ENCODE data around the gene SIGMAR1.
"Not testable (repeated sequence)": the region's sequence is repeated elsewhere in the genome, so short reads cannot be mapped to it uniquely, and the experiment has no call there.

Gene SIGMAR1

DNA sequence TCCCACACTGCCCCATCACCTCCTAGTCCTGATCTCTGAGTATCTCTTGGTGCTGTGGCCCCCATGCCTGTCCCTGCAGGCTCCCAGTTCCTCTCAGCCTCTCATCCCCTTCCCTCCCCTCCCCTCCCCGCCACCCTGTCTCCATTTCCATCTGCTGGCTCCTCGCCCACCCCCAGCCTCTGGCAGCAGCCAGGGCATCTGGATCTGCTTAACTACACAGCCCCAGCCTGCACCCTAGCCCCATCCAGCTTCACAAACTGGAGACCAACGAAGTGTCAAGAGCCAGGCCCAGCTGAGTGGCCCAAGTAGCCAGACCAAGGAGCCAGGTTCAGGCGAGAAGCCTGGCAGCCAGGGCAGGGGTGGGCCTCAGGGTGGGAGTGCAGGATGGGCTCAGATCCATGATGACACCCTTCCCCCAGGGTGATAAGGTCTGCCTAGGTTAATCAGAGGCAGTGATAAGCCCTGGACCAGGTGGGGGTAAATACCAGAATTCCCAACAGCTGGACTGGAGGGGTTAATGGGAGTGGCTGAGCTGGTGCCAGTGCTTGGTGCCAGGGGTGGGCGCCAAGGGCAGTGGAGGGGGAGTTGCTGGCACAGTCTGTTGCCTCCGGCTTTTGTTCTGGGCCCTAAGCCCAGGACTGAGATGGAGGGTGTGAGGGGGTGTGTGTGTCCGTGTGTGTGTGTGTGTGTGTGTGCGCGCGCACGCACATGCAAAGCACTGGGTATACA, 16.9 kb upstream of the SIGMAR1 start:
- no peak for DNase-seq

DNA sequence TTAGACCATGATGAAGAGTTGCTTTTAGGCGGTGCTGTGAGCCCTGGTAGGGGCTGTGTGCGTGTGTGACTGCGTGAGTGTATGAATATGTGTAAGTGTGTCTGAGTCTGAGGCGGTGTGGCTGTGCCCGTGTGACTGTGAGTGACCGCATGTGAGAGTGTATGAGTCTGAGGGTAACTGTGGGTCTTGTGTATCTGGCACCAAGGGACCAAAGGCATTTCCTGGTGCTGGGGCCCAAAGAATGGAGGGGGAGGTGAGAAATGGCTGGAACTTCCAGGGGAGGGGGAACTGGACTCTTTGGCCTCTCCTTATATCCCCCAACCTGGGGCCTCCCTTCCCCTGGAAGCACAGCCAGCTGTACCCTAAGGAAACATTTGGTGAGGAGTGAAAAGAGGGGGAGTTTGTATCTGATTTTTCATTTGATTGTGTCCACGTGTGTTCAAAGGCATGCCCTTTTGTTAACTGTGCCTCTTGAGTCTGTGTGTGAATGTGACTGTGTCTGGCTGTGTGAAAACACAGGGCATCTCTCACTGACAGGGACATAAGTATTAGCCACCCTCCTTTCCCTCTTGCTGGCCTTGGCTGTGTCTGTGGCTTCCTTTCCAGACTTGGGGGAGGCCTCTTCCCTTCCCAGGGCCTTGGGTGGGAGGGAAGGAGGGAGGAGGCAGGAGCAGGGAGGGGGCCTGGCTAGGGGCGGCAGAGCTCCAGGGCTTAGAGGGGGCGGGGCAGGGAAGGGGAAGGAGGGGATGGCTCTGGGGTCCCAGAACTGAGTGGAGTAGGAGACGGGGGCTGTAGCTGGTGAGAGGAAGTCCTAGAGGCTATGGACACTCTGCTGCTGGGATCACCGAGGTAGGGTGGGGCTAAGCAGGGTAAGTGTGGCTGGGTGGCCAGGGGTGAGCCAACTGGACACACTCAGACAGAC, 15.8 kb upstream of the SIGMAR1 start:
- DNase-seq, result no peak

DNA sequence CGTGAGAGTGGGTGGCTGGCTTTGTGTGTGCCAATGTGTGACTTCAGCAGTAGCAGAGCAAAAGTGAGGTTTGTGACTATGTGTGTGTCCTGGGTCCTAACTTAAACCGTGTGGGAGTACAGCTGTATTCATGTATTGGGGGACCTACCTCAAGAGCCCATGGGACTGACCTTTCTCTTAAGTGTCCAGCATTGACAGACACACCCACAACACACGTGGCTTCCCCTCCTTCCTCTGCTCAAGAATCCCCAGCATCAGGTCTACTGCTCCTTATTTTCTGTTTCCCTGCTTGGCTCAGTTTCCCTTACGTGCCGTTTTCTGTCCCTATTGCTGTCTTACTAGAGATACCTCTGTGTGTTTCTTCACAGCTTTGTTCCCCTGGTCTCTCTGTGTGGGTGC, 15.0 kb upstream of the SIGMAR1 start:
- no peak for DNase-seq

DNA sequence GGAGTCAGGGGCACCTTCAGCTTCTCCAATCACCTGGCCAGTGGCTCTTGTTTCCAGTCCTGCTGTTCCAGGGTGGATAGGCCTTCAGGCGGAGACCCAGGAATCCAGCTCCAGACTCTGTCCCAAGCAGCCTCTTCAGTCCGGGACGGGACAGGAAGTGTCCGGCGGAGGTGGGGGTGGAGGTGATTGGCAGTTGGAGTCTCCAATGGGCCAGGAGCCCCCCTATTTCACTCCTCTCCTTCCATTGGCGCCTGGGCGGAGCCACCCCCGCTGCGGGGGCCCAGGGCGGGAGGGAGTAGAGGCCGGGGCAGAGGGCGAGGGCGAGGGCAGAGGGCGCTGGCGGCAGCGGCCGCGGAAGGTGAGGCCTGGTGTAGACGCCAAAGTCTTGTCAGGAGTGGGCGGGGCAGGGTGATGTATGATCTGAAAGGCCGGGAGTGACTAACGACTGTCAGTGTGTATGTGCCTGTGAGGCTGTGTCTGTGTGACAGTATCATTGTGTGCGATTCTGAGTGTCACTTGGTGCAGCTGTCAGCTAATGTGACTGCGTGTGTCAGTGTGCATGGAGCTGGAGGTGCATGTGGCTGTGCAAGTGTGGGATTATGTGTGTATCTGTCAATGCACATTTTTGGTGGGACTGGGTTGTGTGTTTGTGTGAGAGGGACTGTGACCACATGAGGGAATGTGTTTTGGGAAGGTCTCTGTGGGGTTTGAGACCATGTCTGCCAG, 14.5 kb upstream of the SIGMAR1 start, which contains the start of gene IL11RA:
TSS of gene IL11RA (plus strand) at position 310 of the 726 bp plus-strand sequence. CDS start 3,033 bp downstream, outside the sequence.
- DNase-seq, result peak; percentile 63

DNA sequence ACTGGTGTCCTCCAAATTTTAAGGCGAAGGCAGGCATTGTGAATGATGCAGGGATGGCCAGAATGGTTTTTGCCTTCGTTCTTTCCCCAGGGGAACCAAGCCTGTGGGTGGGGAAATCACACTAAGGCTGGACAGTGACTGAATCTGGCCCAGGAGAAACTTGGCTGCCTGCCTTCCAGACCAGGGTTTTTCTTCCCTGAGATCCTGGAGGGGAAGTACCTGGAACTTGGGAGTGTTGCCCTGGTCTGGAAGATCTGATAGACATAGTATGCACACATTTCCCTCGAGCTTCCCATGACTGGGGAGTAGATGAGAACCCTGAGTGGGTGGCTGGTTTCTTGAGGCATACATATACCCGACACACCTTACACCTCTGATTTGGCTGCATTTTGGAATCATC, 13.7 kb upstream of the SIGMAR1 start:
- no peak for DNase-seq

DNA sequence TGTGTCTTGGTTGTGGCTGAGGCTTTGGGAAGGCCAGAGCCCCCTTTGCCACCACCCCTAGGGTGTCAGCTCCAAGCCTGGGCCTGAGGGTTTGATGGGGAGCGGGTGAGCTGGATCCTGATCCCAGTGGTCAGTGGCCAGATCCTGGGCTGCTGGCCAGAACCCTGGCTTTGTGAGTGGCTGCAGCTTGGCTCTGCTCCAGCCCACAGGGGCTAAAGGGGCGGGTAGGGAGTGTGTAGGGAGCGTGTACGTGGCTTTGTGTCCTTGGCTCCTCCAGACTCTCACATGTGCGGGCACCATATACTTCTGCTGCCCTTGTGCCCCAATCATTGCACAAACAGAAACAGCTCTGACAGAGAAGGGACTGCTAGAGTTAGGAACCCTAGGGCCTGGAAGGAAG, 13.2 kb upstream of the SIGMAR1 start:
- DNase-seq, result no peak

DNA sequence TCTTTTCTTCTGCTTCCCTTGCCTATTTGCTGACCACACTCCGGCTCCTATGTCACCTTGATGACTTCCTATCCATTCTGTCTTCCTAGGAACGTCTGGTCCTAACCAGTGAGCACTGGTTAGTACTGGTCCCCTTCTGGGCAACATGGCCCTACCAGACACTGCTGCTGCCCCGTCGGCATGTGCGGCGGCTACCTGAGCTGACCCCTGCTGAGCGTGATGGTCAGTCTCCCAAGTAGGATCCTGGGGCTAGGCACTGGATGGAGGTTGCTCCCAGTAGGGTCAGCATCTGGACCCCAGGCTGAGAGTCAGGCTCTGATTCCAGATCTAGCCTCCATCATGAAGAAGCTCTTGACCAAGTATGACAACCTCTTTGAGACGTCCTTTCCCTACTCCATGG, 11.1 kb upstream of the SIGMAR1 start:
- DNase-seq, result no peak

DNA sequence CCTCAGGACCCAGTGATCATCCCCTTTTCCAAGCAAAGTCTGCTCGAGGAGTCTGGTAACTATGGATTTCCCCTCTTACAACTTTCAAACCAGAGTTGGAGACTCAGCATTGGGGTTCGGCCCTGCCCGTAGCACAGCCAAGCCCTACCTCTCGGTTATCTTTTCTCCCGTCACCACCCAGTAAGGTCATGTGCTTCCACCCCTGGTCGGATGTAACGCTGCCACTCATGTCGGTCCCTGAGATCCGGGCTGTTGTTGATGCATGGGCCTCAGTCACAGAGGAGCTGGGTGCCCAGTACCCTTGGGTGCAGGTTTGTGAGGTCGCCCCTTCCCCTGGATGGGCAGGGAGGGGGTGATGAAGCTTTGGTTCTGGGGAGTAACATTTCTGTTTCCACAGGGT, 10.1 kb upstream of the SIGMAR1 start:
- DNase-seq, result peak; percentile 43

DNA sequence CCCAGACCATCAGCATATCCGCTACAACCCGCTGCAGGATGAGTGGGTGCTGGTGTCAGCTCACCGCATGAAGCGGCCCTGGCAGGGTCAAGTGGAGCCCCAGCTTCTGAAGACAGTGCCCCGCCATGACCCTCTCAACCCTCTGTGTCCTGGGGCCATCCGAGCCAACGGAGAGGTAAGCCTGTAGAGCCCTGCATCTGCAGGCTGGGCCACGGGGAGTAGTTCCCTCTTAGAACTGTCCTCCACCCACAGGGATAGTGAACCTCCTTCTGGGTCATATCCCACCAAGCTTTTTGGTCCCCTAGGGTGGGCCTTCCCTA, 9.5 kb upstream of the SIGMAR1 start:
- no peak for DNase-seq

DNA sequence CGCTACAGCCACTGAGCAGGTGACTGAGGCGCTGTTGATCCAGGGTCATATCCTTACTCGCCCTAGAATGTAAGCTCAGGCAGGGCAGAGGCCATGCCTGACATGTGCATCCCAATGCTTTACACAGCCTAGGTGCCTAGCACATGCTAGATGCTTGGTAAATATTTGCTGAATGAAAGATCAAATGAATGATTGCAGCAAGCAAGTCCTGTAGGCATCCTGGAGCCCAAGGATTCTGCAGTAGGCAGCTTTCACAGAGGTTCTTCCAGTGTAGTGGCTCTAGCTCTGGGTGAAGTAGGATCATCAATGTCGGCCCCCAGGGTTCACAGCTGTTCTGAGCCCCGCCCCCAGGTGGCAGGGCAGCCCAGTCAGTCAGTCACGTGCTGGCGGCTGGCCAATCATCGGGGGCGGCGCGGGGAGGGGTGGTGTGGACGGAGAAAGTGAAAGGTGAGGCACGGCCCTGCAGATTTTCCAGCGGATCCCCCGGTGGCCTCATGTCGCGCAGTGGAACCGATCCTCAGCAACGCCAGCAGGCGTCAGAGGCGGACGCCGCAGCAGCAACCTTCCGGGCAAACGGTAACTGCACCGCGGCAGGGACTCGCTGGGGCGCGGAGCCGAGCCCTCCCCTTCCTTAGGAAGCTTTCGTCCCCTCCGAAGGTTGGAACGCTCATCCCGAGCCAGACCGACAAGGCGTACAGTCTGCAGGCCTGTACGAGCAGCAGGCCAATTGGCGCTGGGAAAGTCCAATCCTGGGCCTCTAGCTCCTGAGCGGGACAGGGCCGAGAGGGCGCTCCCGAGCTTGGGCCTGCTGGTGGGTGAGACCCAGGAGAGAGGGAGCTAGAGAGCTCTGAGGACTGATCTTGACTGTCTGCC, 8.9 kb upstream of the SIGMAR1 start, which contains the start of gene GALT:
TSS of gene GALT (plus strand) at position 465 of the 873 bp plus-strand sequence. CDS start at position 495, 30 bp downstream.
- peak; percentile 97 for DNase-seq

DNA sequence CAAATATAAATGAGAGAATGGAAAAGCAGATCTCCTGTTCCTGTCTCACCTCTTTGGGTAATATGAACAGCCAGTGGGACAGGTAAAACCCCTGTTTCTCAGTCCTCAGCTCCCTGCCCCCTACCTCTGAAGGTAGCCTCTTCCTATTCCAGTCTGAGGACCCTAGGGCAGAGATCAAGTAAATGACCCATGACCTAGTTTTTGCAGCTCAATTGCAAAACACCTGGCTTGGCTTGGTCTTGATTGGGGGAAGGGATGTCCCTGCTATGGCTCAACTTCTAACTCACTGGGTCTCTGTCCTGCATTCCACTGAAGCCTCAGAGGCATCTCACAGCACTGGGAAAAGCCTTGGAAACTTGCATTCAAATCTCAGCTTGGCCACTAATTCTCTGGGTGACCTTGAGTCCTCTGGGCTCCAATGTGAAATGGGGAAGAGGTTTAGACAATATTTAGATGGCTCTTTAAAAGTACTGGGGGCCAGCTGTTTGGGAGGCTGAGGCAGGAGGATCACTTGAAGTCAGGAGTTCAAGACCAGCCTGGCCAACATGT, 7.3 kb upstream of the SIGMAR1 start:
- no peak for DNase-seq

DNA sequence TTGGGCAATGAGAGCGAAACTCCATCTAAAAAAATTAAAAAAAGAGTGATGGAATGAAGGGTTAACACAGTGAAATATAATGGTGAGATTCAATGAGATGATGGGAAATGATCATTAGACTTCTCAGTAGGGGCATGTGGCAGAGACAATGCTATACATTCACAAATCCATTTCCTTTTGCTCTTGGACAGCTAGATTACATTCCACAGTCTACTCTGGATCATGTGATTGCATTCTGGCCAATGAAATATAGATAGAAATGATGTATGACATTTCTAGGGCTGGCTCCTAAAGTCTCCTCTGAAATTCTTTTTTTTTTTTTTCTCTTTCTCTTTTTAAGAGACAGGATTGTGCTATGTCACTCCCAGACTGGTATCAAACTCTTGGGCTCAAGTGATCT, 5.1 kb upstream of the SIGMAR1 start:
- no peak for DNase-seq

DNA sequence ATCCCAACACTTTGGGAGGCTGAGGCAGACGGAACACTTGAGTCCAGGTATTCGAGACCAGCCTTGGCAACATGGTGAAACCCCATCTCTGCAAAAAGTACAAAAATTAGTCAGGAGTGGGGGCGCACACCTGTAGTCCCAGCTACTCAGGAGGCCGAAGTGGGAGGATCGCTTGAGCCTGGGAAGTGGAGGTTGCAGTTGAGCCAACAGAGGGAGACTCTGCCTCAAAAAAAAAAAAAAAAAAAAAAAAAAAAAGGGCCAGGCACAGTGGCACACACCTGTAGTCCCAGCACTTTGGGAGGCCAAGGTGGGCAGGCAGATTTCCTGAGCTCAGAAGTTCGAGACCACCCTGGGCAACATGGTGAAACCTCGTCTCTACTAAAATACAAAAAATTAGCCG, 1.7 kb upstream of the SIGMAR1 start:
- not testable (repeated sequence) for DNase-seq

DNA sequence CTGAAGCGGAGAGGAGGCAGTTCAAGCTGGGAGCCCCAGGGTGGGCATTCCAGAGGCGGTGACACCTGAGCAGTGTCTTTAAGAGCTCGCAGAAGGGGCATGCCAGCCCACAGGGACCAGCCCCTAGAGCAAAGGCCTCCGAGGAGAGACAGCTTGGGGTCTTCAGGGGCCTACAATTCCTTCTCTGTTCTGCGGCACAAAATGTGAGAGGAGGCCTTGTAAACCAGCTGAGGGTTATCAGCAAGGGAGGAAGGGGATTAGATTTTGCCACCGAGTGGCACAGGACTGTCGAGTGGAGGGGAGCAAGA, 505 bp upstream of the SIGMAR1 start:
- no peak for DNase-seq

DNA sequence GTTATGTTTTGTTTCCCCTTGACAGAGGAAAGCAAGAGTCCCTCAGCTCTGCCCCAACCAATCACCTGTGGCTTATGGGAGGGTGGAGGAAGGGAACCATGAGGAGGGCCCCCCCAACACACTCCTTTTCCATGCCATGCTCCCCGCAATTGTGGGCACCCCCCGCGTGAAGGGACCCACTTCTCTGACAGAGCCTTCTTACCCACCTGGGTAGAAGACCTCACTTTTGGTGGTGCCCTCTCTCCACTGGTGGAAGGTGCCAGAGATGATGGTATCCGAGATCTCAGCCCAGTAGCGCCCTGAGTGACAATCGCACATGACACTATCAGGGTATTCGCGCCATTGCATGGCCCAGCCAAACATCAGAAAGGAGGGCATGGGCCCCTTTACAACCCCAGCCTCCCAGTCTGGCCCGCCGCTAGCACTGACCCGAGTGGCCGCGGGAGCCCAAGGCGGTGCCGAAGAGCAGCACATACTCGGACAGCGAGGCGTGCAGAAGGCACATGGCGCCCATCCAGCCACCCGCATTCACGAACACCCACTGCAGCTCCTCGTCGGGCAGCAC, 714 bp downstream of the SIGMAR1 start:
- peak; percentile 47 for DNase-seq

DNA sequence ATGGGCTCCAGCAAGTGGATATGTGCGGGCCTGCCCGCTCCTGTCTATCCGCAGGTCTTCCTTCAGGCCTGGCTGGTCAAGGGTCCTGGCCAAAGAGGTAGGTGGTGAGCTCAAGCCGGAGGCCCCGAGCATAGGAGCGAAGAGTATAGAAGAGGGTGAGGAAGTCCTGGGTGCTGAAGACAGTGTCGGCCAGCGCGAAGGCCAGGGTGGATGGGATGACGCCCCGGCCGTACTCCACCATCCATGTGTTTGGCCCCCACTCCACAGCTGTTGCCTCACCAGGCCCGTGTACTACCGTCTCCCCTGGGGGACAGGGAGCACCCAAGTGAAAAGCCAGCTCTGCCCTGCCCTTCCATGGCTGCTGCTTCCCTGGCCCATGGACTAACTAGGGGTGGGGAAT, 2.0 kb downstream of the SIGMAR1 start:
- no peak for DNase-seq

DNA sequence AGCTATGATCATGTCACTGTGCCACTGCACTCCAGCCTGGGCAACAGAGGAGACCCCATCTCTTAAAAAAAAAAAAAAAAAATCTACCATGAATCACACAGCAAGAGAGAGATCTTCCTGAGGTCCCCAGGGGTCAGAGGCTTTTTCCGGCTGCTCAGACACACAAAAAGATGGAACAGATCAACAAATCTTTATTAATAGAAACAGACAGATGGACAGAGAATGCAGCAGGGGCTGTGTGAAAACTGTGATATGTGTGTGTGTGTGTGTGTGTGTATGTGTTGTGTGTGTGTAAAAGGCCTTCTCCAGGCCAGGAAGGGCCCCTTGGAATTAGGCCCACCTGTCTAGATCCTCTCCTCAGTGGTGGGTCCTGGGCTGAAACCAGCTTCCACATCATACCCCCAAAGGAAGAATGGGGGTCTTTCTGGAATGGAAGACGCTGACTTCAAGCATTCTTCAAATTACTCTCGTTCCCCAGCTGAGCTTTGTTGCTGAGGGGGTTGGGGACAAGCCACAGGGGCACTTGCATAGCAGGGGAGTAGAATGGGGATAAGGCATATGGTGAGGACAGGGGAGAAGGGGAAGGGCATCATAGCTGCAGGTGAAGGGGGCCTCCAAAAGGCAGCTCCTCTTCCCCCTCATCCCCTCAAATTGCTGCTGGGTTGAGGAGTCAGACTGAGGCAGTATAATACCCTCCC, 2.9 kb downstream of the SIGMAR1 start:
- DNase-seq, result no peak

DNA sequence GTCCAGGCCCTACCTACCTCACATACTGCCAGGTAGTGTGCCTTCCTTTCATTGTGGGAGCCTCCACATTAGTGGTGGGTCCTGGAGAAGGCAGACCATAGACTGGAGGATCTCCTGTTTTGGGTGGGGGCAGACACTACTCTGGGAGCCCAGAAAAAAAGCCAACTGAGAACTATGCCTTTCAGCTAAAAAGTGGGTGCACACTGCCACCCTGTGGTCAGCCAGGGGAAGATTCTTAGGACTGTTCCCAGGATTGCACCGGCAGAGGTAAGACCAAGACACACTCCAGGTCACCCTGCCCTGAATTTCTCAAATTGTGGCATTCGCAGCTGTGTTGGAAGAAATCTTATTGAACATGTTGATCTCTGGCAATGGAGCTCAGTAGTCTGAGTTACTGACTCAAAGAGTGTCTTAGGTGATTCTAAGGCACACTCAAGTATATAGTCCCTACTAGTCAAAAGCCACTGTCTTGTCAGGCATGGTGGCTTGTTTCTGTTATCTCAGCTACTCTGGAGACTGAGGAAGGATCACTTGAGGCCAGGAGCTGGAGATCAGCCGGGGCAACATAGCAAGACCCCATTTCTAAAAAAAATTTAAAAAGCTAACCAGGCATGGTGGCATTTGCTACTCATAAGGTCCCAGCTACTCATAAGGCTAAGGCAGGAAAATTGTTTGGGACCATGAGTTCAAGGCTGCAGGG, 3.6 kb downstream of the SIGMAR1 start:
- peak; percentile 83 for DNase-seq

DNA sequence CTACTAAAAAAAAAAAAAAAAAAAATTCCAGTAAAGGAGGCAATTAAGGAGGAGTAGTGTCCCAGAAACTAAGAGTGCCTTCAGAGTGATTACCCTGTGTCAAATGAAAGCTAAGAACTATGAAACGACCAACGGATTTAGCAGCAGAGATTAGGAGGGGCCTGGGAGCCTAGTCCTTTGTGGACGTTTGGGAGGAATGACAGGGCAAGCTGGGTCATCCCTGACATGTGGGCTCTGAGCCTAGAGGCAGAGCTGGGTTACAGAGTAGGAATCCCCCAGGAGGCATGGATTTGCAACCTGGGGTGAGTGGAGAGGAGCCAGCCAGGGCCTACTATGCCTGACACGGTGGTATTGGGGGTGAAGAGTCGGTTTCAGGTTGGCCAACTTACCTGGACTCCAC, 4.4 kb downstream of the SIGMAR1 start:
- DNase-seq, result no peak

DNA sequence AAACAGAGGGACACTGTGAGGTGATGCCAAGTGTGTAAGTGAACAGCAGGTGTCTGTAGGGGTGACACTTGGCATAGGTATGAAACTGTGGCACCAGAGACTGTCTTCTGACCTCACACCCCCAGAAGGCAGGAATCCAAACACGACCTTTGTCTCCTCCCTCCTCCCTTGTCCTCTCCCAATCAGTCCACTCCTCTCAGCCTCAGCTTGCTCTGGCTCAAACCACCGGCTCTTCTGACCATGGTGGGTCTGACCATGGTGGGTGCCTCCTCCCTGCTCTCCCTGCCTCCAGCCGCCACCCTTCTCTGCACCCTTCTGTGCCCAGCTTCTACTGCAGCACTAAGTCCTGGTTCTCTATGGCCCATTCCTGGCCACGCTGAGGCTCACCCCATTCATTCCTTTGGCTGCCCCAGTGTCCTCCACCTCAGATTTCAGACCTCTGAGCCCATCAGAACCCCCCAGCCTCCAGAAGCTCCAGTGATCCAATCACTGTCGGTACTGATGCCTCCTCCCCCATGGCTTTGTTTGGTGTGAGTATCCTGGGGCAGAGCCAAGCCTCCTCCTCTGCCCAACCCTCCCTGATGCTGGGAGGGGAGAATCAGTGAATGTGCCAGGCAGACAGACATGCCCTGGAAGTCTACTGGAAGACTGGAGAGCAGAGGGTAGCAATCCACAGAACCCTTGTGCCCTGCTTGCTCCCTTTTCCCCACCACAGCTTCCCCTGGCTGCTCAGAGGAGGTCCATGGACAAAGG, 7.0 kb downstream of the SIGMAR1 start:
- DNase-seq, result no peak
